Measurements from ENCODE around the gene GNAI1. TPM values are rescaled to one million over a fixed set of nuclear protein-coding genes. Genes with fewer than 3 reads are reported as not detected.

The GNAI1 gene
- total and polyA plus RNA-seq, 2 of the 13 experiments (the other 11 are each of a cell fraction or from before 2014, with no cell fraction given), result 3.5 to 5.7 TPM

- Histone ChIP-seq H3K27ac (ENCODE audit: extremely low read length, insufficient read depth, low read length) (no peak overlapping the region), H3K4me1 (ENCODE audit: insufficient read depth, low read length) (peaks cover 7% of the 10 kb centered on the region; the same call in 1 of the 2 replicates), H3K27me3 (ENCODE audit: control insufficient read depth in 1 of 2, insufficient read depth in 2 of 2, low read length in 2 of 2) (no peaks in the 10 kb centered on the region), H3K4me2 (ENCODE audit: low read depth, low read length) (no peak overlapping the region), H3K36me3 (replicated peaks in 1 of 2; ENCODE audit: control insufficient read depth in 1 of 2, insufficient read depth in 2 of 2, low read length in 2 of 2) (no peaks in the 10 kb centered on the region), H2AFZ (ENCODE audit: low read length) (no peak overlapping the region), H3K79me2 (ENCODE audit: insufficient read depth, low read length) (no peaks in the 10 kb centered on the region), H3K9me3 (ENCODE audit: low read length) (no peaks in the 10 kb centered on the region), H3K9ac (ENCODE audit: insufficient read depth, low read depth, low read length) (no peak overlapping the region), H3K4me3 (replicated peaks in 1 of 3; ENCODE audit: insufficient read depth in 1 of 3, low read depth in 2 of 3, low read length in 3 of 3) (no peak overlapping the region), H4K20me1 (ENCODE audit: insufficient read depth, low read length) (no peaks in the 10 kb centered on the region)
- FAIRE-seq (no peak), ATAC-seq (no peak), DNase-seq (ENCODE audit: low spot score) (no peak)
- in situ Hi-C loops (cut with HindIII; ENCODE audit: extremely low pct_ligation_motif_present, low pct_unique_long_range_greater_than_20kb), result no loop called here
- ChIA-PET POLR2A (no interaction called here), CTCF (ENCODE audit: low intra/inter-chr PET ratio, low total read pairs) (no interaction called here)
- no TSS peak for BruUV-seq (replicated peaks)
- TF ChIP-seq ZSCAN31 (CRISPR knock-in tag; IDR thresholded peaks at IDR 0.05; ENCODE audit: low read depth) (no peak), CSRNP1 (CRISPR knock-in tag; IDR thresholded peaks at IDR 0.05) (no peak), PHF21A (CRISPR knock-in tag; IDR thresholded peaks at IDR 0.05) (no peak), ZSCAN25 (CRISPR knock-in tag; IDR thresholded peaks at IDR 0.05) (no peak), MYPOP (CRISPR knock-in tag; IDR thresholded peaks at IDR 0.05) (no peak), MIXL1 (CRISPR knock-in tag; IDR thresholded peaks at IDR 0.05) (no peak), CTCF (CRISPR knock-in tag; IDR thresholded peaks at IDR 0.05) (no peak), PAF1 (CRISPR knock-in tag; IDR thresholded peaks at IDR 0.05) (no peak), UBTF (CRISPR knock-in tag; IDR thresholded peaks at IDR 0.05) (no peak), ZNF580 (CRISPR knock-in tag; IDR thresholded peaks at IDR 0.05; ENCODE audit: borderline replicate concordance, low read depth) (no peak), GMEB1 (CRISPR knock-in tag; IDR thresholded peaks at IDR 0.05; ENCODE audit: borderline replicate concordance) (no peak), ZSCAN12 (CRISPR knock-in tag; IDR thresholded peaks at IDR 0.05) (no peak), SP5 (CRISPR knock-in tag; IDR thresholded peaks at IDR 0.05; ENCODE audit: borderline replicate concordance, low read depth) (no peak)
- WGBS (ENCODE audit: low lambda C conversion rate), result 96% methylated on average over 1 of the region's 1 CpG
- intact Hi-C loops (cut with micrococcal nuclease; ENCODE audit: unreplicated experiment), result no loop called here
These were observed 26.8 kb downstream of the GNAI1 start for GRCh38 chr7:80161466-80161865.
